Smooth muscle cell (in vitro differentiated cells): ENCODE data around the gene GALM. TPM values are rescaled to one million over a fixed set of nuclear protein-coding genes. Genes with fewer than 3 reads are reported as not detected.

Experiments
- DNase-seq: peaks from one replicate; lab custom pipeline; 2025; ENCODE audit not compliant: unreplicated experiment; lab: John Stamatoyannopoulos, UW
- H2AFZ ChIP-seq: fragments of 200-600 bp; sonication (generic); 2 replicates; pipeline ENCODE4 v1.6.0; 2016; ENCODE audit warnings: antibody characterized with exemption, low read depth, mild to moderate bottlenecking
- H3F3A ChIP-seq: fragments of 200-600 bp; sonication (generic); 2 replicates; pipeline ENCODE4 v1.6.0; 2017; ENCODE audit warnings: antibody characterized with exemption, low read depth
- H3K27ac ChIP-seq: fragments of 200-600 bp; sonication (generic); 2 replicates; pipeline ENCODE4 v1.5.1; 2016; ENCODE audit warnings: low read depth, mild to moderate bottlenecking
- H3K27me3 ChIP-seq: fragments of 200-600 bp; sonication (generic); 2 replicates; pipeline ENCODE4 v1.6.1; 2016; ENCODE audit warnings: low read depth, mild to moderate bottlenecking
- H3K36me3 ChIP-seq: fragments of 200-600 bp; sonication (generic); 2 replicates; pipeline ENCODE4 v1.5.1; 2016; ENCODE audit warnings: low read depth
- H3K4me1 ChIP-seq: fragments of 200-600 bp; sonication (generic); 2 replicates; pipeline ENCODE4 v1.5.1; 2016; ENCODE audit warnings: low read depth
- H3K4me2 ChIP-seq: fragments of 200-600 bp; sonication (generic); 2 replicates; pipeline ENCODE4 v1.6.0; 2016; ENCODE audit warnings: mild to moderate bottlenecking
- H3K4me3 ChIP-seq: fragments of 200-600 bp; sonication (generic); 2 replicates; pipeline ENCODE4 v1.5.1; 2016; ENCODE audit warnings: mild to moderate bottlenecking
- H3K79me2 ChIP-seq: fragments of 200-600 bp; sonication (generic); 2 replicates; pipeline ENCODE4 v1.6.0; 2016; ENCODE audit warnings: low read depth, mild to moderate bottlenecking
- H3K9ac ChIP-seq: fragments of 200-600 bp; sonication (generic); 2 replicates; pipeline ENCODE4 v1.6.0; 2016; ENCODE audit warnings: low read depth
- H3K9me3 ChIP-seq: fragments of 200-600 bp; sonication (generic); replicated peaks from 2 replicates; pipeline ENCODE4 v1.5.1; 2016; ENCODE audit warnings: low read depth
- H4K20me1 ChIP-seq: fragments of 200-600 bp; sonication (generic); 2 replicates; pipeline ENCODE4 v1.6.0; 2016; ENCODE audit warnings: low read depth
- WGBS: methylation state at CpG from one replicate; pipeline ENCODE4 v1.1.7; 2016; ENCODE audit warnings: low lambda C conversion rate; 5-methylcytosine and 5-hydroxymethylcytosine counted together
- polyA plus RNA-seq: library from polyadenylated mRNA; unstranded; fragments of >200 nt; fragmentation: Nextera tagmentation; extraction: Ambion mirVana; gene quantifications from 2 replicates; pipeline ENCODE4 v1.2.1, GENCODE V29; 2016
- total RNA-seq: library from RNA; depleted of rRNA; stranded (reverse); fragments of >200 nt; gene quantifications from 2 replicates; pipeline ENCODE4 v1.2.3, GENCODE V29; 2014
- TF ChIP-seq, protein P1 (sequence below): fragments of 200-600 bp; sonication (generic); IDR thresholded peaks from 2 replicates; pipeline ENCODE4 v1.5.1; 2017; ENCODE audit warnings: borderline replicate concordance, mild to moderate bottlenecking, antibody characterized with exemption; ENCODE audit not compliant: insufficient read depth, poor library complexity, severe bottlenecking

GALM gene
- total and polyA plus RNA-seq, 2 experiments from 2014 or later: 13.1 to 18.9 TPM

GRCh38 chr2:38620282-38620977 is 45.5 kb upstream of the GALM start:
- H3F3A ChIP-seq: no peaks in the 10 kb centered on the region
- H3K4me3 ChIP-seq: no peak overlapping the region
- H3K9me3 ChIP-seq: no peaks in the 10 kb centered on the region
- no peak overlapping the region for H3K4me2 ChIP-seq
- no peaks in the 10 kb centered on the region for H4K20me1 ChIP-seq
- DNase-seq: no peak
- H3K27me3 ChIP-seq: no peaks in the 10 kb centered on the region
- WGBS: 84% methylated on average over 7 of the region's 7 CpGs
- H3K79me2 ChIP-seq: no peaks in the 10 kb centered on the region
- H3K4me1 ChIP-seq: no peaks in the 10 kb centered on the region
- no peak overlapping the region for H2AFZ ChIP-seq
- H3K27ac ChIP-seq: no peak overlapping the region
- H3K36me3 ChIP-seq: no peaks in the 10 kb centered on the region
- H3K9ac ChIP-seq: no peak overlapping the region
- TF ChIP-seq, protein P1, sequence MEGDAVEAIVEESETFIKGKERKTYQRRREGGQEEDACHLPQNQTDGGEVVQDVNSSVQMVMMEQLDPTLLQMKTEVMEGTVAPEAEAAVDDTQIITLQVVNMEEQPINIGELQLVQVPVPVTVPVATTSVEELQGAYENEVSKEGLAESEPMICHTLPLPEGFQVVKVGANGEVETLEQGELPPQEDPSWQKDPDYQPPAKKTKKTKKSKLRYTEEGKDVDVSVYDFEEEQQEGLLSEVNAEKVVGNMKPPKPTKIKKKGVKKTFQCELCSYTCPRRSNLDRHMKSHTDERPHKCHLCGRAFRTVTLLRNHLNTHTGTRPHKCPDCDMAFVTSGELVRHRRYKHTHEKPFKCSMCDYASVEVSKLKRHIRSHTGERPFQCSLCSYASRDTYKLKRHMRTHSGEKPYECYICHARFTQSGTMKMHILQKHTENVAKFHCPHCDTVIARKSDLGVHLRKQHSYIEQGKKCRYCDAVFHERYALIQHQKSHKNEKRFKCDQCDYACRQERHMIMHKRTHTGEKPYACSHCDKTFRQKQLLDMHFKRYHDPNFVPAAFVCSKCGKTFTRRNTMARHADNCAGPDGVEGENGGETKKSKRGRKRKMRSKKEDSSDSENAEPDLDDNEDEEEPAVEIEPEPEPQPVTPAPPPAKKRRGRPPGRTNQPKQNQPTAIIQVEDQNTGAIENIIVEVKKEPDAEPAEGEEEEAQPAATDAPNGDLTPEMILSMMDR: no peak

DNA sequence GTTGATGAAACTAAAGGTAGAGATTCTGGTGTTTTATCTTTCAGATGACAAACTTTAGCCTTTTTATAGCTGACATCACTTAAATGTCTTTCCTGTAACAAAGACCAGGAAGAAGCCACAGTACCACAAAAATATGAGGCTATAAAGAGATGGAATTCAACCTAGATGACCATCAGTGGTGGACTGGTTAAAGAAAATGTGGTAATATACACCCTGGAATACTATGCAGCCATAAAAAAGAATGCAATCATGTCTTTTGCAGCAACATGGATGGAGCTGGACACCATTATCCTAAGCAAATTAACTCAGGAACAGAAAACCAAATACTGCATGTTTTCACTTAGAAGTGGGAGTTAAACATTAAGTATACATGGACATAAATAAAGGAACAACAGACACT is 44.9 kb upstream of the GALM start:
- Histone ChIP-seq H3K27me3 (no peaks in the 10 kb centered on the region), H3K4me2 (no peak overlapping the region), H3K4me1 (no peaks in the 10 kb centered on the region), H4K20me1 (no peaks in the 10 kb centered on the region), H3K36me3 (no peaks in the 10 kb centered on the region), H3K79me2 (no peaks in the 10 kb centered on the region), H3K9ac (no peak overlapping the region), H3F3A (no peaks in the 10 kb centered on the region), H3K9me3 (no peaks in the 10 kb centered on the region), H3K27ac (no peak overlapping the region), H3K4me3 (no peak overlapping the region), H2AFZ (no peak overlapping the region)
- no peak for DNase-seq
- TF ChIP-seq, protein P1: no peak

DNA sequence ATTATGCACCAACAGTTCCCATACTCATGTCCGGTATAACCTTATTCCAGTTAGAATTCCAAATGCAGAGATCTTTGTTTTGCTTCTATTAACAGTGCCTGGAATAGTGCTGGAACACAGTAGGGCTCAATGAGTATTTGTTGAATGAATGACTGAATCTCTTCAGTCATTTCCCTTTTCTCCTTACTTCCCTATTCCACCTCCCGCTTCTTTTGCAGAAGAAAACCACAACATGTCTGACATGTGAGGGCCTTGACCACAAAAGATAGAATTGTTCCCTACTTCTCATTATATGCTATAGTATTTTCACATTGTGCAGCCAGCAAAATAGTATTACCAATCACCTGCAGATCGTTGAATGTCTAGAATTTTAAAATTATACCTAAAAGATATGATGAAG is 43.7 kb upstream of the GALM start:
- H3K9ac ChIP-seq: no peak overlapping the region
- H3K4me1 ChIP-seq: no peaks in the 10 kb centered on the region
- H3K4me3 ChIP-seq: no peak overlapping the region
- no peaks in the 10 kb centered on the region for H3F3A ChIP-seq
- no peak overlapping the region for H3K27ac ChIP-seq
- no peak overlapping the region for H3K4me2 ChIP-seq
- no peak overlapping the region for H2AFZ ChIP-seq
- TF ChIP-seq, protein P1: no peak
- H3K27me3 ChIP-seq: no peaks in the 10 kb centered on the region
- no peaks in the 10 kb centered on the region for H3K9me3 ChIP-seq
- no peaks in the 10 kb centered on the region for H3K36me3 ChIP-seq
- H4K20me1 ChIP-seq: no peaks in the 10 kb centered on the region
- no peak for DNase-seq
- H3K79me2 ChIP-seq: no peaks in the 10 kb centered on the region
- 82% methylated on average over 3 of the region's 3 CpGs for WGBS
